GM18909 (cell line): ENCODE measurements around the gene CEP85L.

Experiments
- ATAC-seq: cut with Tn5 transposase; IDR thresholded peaks from one replicate; pipeline ENCODE4 v1.9.1; 2021; ENCODE audit warnings: mild to moderate bottlenecking; ENCODE audit not compliant: unreplicated experiment, poor library complexity

The CEP85L gene

DNA sequence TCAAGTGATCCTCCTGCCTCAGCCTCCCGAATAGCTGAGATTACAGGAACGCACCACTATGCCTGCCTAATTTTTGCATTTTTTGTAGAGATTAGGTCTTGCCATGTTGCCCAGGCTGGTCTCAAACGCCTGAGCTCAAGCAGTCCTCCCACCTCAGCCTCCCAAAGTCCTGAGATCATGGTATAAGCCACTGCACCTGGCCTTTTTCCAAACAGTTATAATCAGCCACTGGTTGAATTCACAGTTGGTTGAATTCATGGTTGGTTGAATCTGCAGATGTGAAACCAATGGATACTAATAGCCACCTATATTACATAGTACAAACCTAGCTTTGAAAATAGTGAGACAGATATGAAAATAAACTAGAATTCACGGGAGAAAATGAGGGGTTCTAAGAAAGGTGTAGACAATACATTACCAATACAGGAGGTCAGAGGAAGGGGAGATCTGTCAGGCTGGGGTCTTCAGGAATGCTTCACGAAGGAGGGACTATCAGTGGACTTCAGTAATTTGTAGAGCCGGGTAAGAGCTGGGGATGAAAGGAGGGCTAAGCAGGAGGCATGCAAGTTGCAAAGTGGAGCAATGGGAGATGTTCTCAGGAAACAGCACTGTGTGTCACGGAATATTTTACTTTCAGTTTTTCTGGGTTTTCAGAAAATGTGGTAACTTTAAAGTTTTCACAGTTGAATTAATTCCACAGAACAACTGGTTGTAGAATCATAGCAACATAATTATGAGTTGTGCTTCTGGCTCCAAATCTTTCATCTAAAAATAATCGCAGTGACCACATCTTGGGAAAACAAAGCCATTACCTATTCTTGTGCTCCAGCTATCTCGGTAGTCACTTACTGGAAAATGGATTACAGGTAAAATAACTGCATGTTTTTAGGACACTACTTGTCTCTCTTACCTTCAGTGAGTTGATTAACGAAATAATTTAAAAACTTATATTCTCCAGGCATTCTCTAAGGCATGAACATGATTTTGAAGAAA lies 12.9 kb upstream of the CEP85L start:
- ATAC-seq: peak; percentile 45

- no peak for ATAC-seq
These were observed 10.4 kb upstream of the CEP85L start for GRCh38 chr6:118661831-118662230.

DNA sequence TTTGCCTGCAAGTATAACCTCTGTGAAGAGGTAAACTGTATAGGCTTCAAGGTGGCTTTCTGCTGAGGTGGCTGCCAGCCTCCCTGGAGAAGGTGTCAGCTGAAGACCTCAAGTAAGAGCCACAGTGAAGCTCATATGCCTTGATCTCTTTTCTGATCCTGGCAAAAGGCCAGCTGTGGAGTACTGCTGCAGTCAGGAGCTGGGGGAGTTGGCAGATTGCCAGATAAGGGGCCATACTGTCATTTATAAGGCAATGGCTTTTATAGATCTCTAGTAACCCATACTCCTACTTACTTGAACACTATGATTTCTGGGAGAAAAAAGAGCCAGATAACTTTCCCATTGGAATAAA lies 8.8 kb upstream of the CEP85L start:
- no peak for ATAC-seq

GRCh38 chr6:118659513-118660217 lies 8.3 kb upstream of the CEP85L start:
- ATAC-seq: no peak

GRCh38 chr6:118656847-118657451 lies 5.6 kb upstream of the CEP85L start:
- ATAC-seq: no peak

GRCh38 chr6:118652051-118652615 lies 742 bp upstream of the CEP85L start:
- ATAC-seq: no peak

DNA sequence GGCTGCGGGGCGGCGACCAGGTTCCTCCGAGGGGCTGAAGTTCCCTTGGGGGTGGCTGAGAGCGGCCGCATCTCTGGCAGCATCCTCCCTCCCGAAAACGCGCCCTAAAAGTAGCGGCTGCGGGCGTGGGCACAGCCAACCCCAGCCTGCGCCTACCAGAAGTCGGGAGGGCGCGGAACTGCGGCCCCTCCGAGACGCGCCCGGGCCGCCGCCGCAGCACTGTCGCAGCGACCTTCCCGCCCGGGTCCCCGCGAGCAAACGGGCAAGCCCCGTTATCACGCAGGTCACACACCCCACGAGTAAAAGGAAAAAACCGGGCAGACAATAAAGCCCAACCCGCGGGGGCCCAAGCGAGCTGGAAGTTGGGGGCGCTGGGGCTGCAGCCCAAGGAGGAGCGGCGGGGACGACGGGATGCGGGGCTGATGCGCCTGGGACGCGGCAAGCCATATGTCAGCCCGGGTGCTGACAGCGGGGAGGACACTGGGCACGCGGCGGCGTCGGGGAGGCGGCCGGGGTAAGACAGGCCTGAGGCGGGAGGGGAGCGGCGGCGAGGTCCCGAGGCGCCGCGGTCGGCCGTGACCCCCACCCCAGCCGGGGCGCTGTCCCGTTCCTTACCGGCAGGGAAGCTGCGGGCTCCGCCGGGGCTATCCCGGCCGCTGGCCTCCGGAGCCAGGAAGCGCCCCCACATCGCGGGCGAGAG lies 659 bp downstream of the CEP85L start:
- peak; percentile 46 for ATAC-seq

- ATAC-seq: no peak
These were observed 1.3 kb downstream of the CEP85L start for GRCh38 chr6:118649918-118650581.

DNA sequence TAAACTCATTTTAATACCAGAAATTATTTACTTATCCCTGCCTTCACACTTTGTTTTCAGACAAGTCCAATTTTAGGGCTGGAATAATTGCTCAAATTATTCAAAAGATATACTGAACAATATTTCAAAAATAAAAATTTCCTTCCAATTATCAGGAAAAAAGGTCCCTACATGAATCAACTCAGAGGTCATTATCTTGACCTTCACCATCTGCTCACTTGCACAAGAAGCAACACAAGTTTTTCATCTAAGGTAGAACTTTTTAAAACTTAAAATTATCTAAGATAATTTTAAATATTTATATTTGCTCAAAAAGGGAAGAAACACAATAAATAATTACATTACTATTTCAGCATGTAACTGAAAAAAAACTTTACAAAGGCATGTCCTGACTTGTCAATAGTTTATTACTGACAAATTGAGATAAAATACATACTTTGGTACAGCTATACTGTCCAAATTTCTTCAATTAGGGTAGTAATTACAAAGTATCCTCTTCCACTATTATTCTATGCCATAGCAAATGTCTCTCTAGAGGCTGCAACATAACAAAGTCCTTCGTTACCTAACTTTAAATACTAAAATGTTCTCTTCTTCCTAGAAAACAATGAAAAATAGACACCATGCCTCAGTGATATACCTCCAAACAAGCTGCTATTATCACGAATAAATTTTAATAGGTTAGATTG lies 2.4 kb downstream of the CEP85L start:
- no peak for ATAC-seq

DNA sequence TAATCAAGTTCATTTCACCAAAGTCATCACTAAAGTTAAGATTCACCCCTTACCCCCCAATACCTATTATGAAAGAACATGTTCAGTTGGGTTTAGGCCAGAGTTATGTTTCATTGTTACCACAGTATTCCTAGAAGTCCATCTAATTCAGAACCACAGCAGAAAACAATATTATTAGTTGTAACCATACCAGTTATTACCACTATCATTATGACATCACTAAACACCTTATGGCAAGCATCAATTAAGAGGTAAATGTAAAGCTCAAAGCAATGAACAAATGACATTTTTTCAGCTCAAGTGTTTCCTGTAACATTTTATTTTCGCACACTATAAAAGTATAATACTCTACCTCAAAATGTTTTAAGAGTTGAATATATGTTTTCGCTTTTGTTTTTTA lies 4.4 kb downstream of the CEP85L start:
- ATAC-seq: no peak

DNA sequence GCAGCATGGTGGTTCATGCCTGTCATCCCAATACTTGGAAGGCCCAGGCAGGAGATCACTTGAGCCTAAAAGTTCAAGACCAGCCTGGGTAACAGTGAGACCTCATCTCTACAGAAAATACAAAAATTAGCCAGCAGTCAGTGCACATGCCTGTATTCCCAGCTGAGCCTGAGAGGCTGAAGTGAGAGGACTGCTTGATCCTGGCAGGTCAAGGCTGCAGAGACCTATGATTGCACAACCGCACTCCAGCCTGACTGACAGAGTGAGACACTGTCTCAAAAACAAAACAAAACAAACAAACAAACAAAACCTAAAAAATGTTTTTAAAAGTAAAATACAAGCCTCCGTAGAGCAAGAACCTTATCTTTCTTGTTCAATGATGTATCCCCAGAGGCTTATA lies 6.0 kb downstream of the CEP85L start:
- ATAC-seq: no peak

GRCh38 chr6:118644007-118644406 lies 7.4 kb downstream of the CEP85L start:
- no peak for ATAC-seq

DNA sequence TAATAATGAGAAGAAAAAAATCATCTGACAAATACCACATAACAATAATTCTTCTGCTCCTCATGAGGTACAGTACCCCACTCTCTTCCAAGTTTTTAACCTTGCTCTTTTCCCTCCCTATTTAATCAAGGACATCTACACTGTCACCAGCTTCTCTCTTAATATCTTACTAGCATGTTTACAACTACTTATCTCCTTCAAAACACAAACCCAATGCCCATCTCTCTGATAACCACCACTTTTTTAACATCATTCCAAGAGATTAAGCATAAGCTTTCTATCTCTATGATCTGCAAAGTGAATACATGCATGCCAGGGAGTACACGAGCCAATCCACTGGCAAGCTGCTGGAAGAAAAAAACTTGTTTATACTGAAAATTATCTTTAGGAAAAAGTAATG lies 10.3 kb downstream of the CEP85L start:
- ATAC-seq: no peak

- peak; percentile 90 for ATAC-seq
These were observed 12.1 kb downstream of the CEP85L start for GRCh38 chr6:118639054-118639964.

DNA sequence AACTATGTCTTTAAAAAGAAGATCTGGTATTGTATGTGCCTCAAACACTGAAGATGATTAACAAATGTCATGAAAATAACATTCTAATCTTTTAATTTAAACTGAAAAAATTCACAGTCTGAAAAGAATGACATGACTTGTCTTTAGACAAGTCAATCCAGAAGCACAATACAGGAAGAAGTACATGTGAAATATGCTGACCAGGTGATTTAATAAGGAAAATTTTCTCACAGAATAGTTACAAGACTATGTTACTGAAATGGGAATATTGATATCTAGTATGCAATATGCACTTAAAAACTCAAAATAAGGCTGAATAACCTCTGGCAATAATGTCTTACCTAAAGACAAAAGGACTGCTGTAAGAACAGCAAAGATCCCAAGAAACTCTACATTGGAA lies 13.1 kb downstream of the CEP85L start:
- no peak for ATAC-seq

- no peak for ATAC-seq
These were observed 15.3 kb downstream of the CEP85L start for GRCh38 chr6:118635909-118636735.

GRCh38 chr6:118632359-118632758 lies 19.0 kb downstream of the CEP85L start:
- no peak for ATAC-seq
